GM19240 (cell line): ENCODE data around the gene RNF208.

Source experiments
- DNase-seq: peaks from one replicate; pipeline ENCODE4 v3.0.0; 2011; ENCODE audit warnings: low spot score; ENCODE audit not compliant: insufficient read length

Gene RNF208

GRCh38 chr9:137176302-137177182 is 45.5 kb downstream of the RNF208 start:
- DNase-seq: peak; percentile 87

GRCh38 chr9:137175345-137175961 is 46.6 kb downstream of the RNF208 start:
- DNase-seq: no peak

- DNase-seq: no peak
Observed at GRCh38 chr9:137174722-137175293, 47.2 kb downstream of the RNF208 start.

GRCh38 chr9:137173796-137174664 is 48.0 kb downstream of the RNF208 start:
- DNase-seq: no peak

GRCh38 chr9:137172901-137173795 is 48.9 kb downstream of the RNF208 start:
- no peak for DNase-seq

- no peak for DNase-seq
Observed at GRCh38 chr9:137171149-137171900, 50.7 kb downstream of the RNF208 start.

GRCh38 chr9:137170486-137171148 is 51.4 kb downstream of the RNF208 start:
- DNase-seq: no peak
